ENCODE measurements around the gene P4HB.
A peak's percentile ranks its signal among the peaks of the same experiment; 100 is the strongest.

P4HB gene

GRCh38 chr17:81852237-81852636, 8.1 kb downstream of the P4HB start:
- TF ChIP-seq, protein P1, sequence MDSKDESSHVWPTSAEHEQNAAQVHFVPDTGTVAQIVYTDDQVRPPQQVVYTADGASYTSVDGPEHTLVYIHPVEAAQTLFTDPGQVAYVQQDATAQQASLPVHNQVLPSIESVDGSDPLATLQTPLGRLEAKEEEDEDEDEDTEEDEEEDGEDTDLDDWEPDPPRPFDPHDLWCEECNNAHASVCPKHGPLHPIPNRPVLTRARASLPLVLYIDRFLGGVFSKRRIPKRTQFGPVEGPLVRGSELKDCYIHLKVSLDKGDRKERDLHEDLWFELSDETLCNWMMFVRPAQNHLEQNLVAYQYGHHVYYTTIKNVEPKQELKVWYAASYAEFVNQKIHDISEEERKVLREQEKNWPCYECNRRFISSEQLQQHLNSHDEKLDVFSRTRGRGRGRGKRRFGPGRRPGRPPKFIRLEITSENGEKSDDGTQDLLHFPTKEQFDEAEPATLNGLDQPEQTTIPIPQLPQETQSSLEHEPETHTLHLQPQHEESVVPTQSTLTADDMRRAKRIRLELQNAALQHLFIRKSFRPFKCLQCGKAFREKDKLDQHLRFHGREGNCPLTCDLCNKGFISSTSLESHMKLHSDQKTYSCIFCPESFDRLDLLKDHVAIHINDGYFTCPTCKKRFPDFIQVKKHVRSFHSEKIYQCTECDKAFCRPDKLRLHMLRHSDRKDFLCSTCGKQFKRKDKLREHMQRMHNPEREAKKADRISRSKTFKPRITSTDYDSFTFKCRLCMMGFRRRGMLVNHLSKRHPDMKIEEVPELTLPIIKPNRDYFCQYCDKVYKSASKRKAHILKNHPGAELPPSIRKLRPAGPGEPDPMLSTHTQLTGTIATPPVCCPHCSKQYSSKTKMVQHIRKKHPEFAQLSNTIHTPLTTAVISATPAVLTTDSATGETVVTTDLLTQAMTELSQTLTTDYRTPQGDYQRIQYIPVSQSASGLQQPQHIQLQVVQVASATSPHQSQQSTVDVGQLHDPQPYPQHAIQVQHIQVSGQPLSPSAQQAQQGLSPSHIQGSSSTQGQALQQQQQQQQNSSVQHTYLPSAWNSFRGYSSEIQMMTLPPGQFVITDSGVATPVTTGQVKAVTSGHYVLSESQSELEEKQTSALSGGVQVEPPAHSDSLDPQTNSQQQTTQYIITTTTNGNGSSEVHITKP (tag by site-specific recombination; IDR thresholded peaks at IDR 0.05): 0 out of 2 replicates have a peak, but pooled peaks have one; percentile 19
- TF ChIP-seq WT1 (tag by site-specific recombination; IDR thresholded peaks at IDR 0.05): no peak
- H3K4me1 ChIP-seq (ENCODE audit: control insufficient read depth, insufficient read depth, low read length): no peaks in the 10 kb centered on the region
- H3K4me3 ChIP-seq (ENCODE audit: low read depth, low read length): no peak overlapping the region
- ChIA-PET CTCF (interaction anchor here (0.6 to 1.1 kb wide), 2 partner anchors 11 to 228 kb away, joined by 4 read pairs; no protein-coding TSS in a partner anchor), POLR2A (interaction anchor here (1.7 kb wide), 1 partner anchor 10 kb away, joined by 5 read pairs; no protein-coding TSS in a partner anchor)
- peaks cover 79 to 86% of the 10 kb centered on the region in 2 experiments for H3K36me3 ChIP-seq (ENCODE audit: control insufficient read depth in 2 of 2, insufficient read depth in 1 of 2, low read length in 2 of 2)
- H3K27ac ChIP-seq (ENCODE audit: extremely low read depth, low read depth, low read length): no peak overlapping the region
- H3K9me3 ChIP-seq (ENCODE audit: control insufficient read depth, insufficient read depth, low read depth, low read length): no peaks in the 10 kb centered on the region

DNA sequence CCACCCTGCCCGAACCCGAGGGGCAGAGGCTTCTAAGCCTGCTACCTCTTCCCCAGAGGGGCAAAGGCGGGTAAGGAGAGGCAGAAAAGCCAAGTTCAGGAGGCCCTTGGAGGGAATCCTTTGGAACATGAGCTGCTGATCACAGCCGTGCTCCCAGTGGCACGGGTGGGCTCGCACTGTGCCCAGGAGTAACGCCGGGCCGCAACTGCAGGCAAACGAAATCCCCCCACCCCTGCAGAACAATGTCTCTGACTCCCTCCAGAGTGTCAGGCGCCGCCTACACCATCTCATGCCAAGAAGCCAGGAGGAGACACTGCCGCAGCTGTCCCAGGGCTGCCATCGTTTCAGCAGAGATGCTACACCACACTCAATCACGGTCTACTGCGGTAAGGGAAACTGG, 8.9 kb downstream of the P4HB start:
- H3K4me3 ChIP-seq (ENCODE audit: low read depth, low read length): no peak overlapping the region
- no peaks in the 10 kb centered on the region for H3K9me3 ChIP-seq (ENCODE audit: control insufficient read depth, insufficient read depth, low read depth, low read length)
- TF ChIP-seq, protein P2, sequence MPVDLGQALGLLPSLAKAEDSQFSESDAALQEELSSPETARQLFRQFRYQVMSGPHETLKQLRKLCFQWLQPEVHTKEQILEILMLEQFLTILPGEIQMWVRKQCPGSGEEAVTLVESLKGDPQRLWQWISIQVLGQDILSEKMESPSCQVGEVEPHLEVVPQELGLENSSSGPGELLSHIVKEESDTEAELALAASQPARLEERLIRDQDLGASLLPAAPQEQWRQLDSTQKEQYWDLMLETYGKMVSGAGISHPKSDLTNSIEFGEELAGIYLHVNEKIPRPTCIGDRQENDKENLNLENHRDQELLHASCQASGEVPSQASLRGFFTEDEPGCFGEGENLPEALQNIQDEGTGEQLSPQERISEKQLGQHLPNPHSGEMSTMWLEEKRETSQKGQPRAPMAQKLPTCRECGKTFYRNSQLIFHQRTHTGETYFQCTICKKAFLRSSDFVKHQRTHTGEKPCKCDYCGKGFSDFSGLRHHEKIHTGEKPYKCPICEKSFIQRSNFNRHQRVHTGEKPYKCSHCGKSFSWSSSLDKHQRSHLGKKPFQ (tag by site-specific recombination; IDR thresholded peaks at IDR 0.05): no peak
- TF ChIP-seq ZNF664 (tag by site-specific recombination; IDR thresholded peaks at IDR 0.05) (no peak), TRIM28 (IDR thresholded peaks at IDR 0.05; ENCODE audit: borderline replicate concordance, low read length) (no peak), GLIS2 (tag by site-specific recombination; IDR thresholded peaks at IDR 0.05) (no peak), OVOL3 (tag by site-specific recombination; IDR thresholded peaks at IDR 0.05) (no peak), ZBTB26 (tag by site-specific recombination; optimal IDR thresholded peaks at IDR 0.05) (no peak)
- TF ChIP-seq, protein P3, sequence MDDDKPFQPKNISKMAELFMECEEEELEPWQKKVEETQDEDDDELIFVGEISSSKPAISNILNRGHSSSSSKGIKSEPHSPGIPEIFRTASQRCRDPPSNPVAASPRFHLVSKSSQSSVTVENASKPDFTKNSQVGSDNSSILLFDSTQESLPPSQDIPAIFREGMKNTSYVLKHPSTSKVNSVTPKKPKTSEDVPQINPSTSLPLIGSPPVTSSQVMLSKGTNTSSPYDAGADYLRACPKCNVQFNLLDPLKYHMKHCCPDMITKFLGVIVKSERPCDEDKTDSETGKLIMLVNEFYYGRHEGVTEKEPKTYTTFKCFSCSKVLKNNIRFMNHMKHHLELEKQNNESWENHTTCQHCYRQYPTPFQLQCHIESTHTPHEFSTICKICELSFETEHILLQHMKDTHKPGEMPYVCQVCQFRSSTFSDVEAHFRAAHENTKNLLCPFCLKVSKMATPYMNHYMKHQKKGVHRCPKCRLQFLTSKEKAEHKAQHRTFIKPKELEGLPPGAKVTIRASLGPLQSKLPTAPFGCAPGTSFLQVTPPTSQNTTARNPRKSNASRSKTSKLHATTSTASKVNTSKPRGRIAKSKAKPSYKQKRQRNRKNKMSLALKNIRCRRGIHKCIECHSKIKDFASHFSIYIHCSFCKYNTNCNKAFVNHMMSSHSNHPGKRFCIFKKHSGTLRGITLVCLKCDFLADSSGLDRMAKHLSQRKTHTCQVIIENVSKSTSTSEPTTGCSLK (tag by site-specific recombination; IDR thresholded peaks at IDR 0.05): no peak
- TF ChIP-seq, protein P4, sequence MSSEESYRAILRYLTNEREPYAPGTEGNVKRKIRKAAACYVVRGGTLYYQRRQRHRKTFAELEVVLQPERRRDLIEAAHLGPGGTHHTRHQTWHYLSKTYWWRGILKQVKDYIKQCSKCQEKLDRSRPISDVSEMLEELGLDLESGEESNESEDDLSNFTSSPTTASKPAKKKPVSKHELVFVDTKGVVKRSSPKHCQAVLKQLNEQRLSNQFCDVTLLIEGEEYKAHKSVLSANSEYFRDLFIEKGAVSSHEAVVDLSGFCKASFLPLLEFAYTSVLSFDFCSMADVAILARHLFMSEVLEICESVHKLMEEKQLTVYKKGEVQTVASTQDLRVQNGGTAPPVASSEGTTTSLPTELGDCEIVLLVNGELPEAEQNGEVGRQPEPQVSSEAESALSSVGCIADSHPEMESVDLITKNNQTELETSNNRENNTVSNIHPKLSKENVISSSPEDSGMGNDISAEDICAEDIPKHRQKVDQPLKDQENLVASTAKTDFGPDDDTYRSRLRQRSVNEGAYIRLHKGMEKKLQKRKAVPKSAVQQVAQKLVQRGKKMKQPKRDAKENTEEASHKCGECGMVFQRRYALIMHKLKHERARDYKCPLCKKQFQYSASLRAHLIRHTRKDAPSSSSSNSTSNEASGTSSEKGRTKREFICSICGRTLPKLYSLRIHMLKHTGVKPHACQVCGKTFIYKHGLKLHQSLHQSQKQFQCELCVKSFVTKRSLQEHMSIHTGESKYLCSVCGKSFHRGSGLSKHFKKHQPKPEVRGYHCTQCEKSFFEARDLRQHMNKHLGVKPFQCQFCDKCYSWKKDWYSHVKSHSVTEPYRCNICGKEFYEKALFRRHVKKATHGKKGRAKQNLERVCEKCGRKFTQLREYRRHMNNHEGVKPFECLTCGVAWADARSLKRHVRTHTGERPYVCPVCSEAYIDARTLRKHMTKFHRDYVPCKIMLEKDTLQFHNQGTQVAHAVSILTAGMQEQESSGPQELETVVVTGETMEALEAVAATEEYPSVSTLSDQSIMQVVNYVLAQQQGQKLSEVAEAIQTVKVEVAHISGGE (tag by site-specific recombination; conservative IDR thresholded peaks at IDR 0.05; ENCODE audit: low read depth): no peak
- H3K4me1 ChIP-seq (ENCODE audit: control insufficient read depth, insufficient read depth, low read length): no peaks in the 10 kb centered on the region
- peak overlapping the region; percentile 31; the same call in 1 of the 2 replicates for H3K27ac ChIP-seq (ENCODE audit: extremely low read depth, low read depth, low read length)
- ChIA-PET POLR2A (interaction anchor here (1.7 kb wide), 1 partner anchor 10 kb away, joined by 5 read pairs; no protein-coding TSS in a partner anchor), CTCF (interaction anchor here (0.7 to 1.1 kb wide), 2 partner anchors 199 to 229 kb away, joined by 4 read pairs; no protein-coding TSS in a partner anchor)
- H3K36me3 ChIP-seq (ENCODE audit: control insufficient read depth in 2 of 2, insufficient read depth in 1 of 2, low read length in 2 of 2): peaks cover 75 to 86% of the 10 kb centered on the region in 2 experiments

Measured in HEK293 (cell line).